ENCODE measurements around the gene LRRC18.

Gene LRRC18

DNA sequence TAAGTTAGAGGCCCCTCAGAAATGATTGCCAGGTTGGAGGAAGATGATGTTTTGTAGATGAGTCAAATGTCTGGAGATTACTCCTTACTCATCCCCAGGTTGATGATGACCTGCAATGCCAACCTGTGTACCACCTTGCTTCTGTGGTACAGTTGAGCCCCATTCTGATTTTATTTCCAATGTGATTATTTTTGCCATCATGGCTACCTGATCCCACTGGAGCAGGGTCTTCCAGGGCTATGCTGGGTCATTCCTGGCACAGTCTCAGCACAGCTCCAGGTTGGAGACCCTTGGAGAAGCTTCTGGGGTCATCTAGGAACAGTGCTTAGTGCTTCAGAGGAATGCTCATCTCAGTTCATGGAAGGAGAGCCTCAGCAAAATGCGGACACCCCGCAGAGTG is 34.3 kb downstream of the LRRC18 start:
- DNase-seq = no peak

DNA sequence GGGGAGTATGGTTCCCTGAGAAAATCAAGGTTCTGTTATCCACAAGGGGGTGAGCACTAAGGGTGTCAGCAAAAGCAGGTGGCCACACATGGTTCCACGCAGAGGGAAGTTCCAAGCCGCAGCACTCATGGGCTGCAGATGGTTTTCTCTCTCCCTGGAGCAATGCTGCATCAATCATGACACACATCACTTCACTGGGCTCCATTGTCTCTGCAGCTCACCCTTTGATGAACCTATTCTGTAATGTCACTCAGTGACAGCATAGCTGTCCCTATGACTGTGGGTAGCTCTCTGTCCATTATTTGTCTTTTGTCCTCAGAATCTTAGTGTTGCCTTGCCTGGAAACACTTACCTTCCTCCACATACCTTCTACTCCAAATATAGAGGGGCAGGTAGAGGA is 34.8 kb downstream of the LRRC18 start:
- no peak for DNase-seq

DNA sequence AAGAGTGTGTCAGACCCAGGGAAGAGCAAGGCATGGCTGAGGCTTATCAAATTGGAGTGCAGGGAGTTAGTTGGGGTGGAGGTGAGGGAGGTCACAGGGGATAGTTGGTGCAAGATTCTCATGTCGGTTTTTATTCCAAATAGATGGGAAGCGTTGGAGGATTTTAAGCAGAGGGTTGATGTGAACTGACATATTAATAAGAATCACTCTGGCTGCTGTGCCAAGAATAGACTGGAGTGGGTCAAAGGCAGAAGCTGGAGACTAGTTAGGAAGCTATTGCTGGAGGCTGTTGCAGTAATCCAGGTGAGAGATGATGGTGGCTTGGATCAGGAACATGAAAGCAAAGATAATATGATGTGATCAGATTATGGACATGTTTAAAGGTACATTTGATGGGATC is 36.5 kb downstream of the LRRC18 start:
- no peak for DNase-seq

- no peak for DNase-seq
Measured at GRCh38 chr10:48902096-48902495, 37.5 kb downstream of the LRRC18 start.

DNA sequence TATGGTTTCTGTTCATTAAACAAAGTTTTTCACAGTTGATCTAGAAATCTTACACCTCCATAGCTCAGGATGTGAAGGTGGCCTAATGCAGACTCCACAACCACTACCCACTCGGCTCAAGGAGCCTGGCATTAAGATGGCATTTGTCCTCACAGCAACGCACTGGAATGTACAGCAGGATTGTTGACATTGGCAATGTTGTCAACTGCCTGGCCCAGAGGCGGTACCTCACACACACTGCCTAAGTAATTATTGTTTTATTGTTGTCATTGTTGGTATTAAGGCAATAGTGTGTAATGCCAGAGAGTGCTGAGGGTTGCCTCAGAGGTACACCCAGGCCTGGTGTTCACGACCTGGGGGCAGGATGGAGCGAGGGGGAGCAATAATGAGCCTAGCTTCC is 38.3 kb downstream of the LRRC18 start:
- no peak for DNase-seq

GRCh38 chr10:48900371-48900801 is 39.3 kb downstream of the LRRC18 start:
- DNase-seq = peak; percentile 5

GRCh38 chr10:48899781-48900180 is 39.9 kb downstream of the LRRC18 start:
- no peak for DNase-seq

GRCh38 chr10:48898426-48898825 is 41.2 kb downstream of the LRRC18 start:
- DNase-seq = no peak

DNA sequence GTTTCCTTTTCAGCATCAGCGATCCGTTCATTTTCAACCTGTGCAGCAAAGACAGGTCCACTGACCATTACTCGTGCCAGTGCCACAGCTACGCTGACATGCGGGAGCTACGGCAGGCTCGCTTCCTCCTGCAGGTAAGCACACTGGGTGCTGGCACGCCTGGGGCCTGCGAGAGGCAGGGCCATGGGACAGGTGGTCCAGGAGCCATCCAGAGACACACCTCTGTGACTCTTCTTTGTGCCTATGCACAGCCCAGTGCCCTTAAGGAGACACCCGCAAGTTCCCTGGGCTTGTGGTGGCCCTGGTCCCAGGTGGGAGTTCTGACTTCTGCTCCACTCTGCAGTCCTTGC is 42.2 kb downstream of the LRRC18 start:
- no peak for DNase-seq

DNA sequence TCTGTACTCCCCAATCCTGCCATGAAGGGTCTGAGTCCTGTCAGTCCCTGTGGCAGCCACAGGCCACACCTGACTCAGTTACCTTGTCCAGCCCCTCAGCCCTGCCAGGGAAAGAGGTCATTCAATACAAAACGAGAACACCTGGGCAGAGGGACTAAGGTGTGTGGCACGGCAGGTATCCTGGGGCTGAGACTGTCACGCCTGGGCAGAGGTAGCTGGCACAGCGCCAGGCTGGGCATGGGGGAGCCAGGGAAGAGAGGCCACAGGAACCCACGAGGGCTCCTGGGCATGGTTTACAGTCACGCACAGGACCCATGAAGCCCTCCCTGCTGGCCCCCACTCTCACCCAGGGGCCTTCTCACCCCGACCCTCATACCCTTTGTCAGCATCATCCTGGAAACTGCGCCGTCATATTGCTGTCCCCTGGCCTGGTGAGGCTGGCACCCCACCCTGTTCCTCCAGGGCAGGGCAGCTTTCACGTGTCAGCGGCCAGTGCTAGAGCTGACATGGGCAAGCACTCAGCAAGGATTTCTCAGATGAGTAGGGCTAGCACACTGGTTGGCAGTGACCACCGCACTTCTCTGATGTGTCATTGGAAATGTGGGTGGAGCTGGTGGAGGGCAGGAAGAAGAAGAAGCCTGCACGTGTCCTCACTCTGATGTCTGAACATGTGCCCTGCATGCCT is 42.7 kb downstream of the LRRC18 start:
- DNase-seq = no peak

DNA sequence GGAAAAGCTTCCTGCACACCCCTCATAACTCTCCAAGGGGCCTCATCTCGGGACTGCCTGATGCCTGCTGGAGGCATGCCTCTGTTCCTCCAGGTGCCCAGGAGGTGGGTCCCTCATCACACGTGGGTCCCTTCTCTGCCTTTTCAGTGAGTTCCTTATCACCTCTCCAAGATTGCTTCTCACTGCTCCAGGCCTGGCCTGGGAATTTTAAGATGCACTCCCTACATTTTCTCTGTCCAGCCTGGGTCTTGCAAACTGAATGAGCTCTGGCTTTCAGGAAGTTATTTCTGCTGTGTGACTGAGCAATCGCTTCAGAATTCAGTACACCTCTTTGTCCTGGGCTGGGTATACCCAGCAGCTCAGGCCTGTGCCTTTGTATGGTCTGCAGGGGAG is 43.8 kb downstream of the LRRC18 start:
- DNase-seq = no peak

DNA sequence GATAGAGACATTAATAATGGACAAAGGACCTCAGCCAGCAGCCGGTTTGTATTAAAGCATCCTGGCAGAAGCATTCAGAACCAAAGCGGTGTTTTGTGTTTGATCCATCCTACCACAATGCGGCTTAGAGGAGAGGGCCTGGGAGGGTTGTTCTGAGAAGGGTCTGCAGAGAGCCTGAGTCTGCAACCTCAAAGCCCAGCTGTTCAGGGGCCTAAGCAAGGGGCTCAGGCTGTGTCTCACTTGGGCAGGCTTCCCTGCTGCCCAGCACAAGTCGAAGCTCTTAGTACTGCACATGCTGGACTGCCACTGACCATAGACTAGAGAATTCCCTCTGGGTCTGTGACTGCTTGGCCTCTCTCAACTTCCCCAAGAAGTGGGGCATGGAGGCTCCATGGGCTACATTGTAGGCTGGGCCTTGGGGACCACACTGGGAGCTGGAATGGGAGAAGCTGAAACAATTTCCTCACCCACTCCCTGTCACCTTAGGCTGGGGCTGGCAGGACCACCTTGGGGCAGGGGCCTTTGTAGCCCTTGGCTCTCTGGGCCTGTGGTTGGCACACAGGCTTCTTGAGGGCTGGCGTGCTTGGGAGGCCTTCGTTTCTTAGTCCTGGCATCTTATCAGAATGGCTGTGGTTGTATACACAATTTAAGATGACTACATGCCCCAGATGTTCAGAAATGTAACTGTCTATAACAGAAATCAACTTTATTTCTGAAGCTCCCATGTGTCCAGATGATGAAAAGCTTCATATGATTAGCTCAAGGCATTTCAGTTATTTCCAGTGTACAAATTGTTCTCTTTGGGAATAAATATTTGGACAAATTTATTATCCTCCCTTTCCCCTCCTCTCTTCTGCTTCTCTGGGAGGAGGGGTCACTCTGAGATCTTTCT is 44.5 kb downstream of the LRRC18 start:
- DNase-seq = no peak

DNA sequence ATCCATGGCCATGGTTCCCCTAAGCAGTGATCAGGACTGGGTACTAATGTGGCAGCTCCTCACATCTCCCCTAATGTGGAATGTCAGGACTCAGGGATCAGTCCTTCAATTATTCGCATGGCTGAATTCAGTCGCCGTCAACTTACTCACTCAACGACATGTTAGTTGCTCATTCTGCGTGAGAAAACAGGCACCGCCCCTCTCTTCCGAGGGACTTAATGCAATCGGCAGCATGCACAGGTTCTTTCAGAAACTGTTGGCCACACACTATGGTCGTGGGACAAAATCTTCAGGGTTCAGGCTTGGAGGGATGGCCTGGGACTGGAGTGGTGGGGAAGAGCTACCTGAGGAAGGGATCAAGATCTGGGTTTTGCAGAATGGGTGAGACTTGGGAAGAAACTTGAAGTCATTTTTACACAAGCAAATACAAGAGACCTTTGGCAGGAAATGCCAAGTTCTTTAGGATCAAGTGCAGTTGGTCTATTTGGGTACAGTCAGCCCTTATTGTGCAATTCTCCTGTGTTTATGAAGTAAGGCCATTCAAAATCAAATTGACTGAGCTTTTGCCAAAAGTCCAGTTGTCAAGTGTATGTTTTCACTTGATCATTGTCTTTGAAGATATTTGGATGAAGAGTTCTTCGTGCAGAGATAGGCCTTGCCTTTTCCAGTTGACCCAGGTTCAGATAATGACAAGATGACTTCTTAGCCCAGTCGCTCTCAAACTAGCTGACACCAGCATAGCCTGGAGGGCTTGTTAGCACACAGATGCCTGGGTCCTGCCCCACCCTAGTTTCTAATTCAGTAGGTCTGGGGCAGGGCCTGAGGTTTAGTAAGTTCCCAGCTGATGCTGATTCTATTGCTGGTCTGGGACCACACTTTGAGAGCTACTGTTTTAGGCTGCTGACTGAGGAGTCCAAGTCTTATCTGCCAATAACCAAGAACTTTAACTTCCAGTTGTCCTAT is 48.5 kb downstream of the LRRC18 start:
- DNase-seq = no peak

DNA sequence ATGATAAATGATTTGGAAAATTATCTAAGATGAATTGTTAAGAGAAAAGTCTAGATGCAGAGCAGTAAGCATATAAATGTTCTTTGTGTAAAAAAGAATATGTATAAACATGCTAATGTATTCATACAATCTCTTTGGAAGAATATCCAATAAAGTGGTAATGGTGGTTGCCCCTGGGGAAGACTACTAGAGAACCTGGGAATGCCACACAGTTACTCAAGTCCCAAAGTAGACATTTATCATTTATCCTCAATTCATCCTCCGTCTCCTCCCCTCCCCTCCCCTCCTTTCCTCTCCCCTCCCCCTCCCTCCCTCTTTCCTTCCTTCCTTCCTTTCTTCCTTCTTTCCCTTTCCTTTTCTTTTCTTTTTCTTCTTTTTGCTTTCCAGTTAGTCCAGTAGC is 51.7 kb downstream of the LRRC18 start:
- DNase-seq = no peak

DNA sequence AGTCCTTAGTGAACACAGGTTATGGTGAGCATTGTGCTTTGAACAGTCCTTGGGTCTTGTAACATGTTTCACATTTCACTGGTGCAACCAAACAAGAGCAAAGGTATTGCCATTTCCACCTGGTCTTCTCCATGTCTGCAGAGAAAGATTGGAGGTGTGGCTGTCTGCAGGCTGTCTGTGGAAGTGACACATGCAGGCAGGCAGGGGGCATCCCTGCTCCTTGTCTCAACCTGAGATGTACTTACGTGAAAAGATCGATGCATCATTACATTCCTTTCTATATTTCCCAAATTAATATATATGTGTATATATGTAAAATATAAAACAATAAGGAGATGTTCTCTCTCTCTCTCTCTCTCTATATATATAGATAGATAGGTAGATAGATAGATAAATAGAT is 54.3 kb downstream of the LRRC18 start:
- DNase-seq = no peak

DNA sequence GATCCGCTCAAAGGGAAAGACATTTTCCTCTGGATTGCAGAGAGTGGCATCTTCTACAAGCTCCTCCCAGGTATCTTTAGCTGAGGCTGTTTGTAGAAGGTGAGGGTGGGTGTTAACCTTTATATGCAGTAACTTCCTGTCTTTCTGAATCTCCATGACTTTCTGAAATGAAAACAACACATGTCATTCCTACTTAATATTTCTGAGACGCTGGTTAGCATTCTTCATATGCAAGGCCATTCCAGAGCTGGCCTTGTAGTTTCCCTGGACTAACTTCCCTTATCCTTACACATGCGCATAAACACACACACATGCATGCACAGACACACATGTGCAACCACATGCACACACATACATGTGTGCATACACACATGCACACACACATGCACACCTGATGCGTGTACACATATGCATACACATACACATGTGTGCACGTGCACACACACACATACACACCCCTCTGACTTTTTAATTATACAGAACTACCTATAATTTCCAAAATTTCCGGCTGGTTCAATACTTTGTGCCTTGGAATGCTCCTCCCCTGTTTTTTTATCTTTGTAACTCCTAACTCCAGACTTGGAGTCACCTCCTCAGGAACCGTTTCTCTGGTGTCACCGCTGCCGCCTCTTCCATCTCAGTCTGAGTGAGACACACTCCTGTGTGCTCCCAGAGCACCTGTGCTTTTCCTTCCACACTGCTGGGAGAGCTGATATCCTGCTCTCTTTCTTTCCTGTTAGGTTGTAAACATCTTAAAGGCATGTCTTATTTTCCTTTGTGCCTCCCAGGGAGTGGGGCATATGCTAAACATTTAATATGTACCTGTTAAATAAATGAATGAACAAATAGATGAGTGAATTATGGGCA is 55.2 kb downstream of the LRRC18 start:
- no peak for DNase-seq

DNA sequence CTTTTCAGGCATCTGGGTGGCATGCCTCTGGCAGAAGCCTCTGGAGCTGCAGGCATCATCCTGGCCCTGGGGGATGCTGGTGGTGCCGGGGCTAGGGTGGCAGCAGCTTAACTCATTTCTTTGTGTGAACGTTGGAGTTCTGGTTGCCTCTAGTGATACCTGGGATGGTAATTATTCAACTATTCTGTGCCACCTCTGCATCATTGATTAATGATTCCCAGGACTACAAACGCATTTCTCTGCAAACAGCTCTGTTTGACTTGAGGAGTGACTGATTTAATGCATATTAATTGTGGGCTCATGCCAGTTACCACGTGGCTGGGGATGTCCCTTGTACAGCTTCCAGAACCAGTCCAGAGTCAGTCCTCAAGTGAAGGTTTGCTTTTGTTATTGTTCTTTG is 55.9 kb downstream of the LRRC18 start:
- DNase-seq = no peak

- no peak for DNase-seq
Measured at GRCh38 chr10:48882881-48883280, 56.8 kb downstream of the LRRC18 start.

- DNase-seq = no peak
Measured at GRCh38 chr10:48881937-48882336, 57.7 kb downstream of the LRRC18 start.

GRCh38 chr10:48880016-48880705 is 59.5 kb downstream of the LRRC18 start:
- no peak for DNase-seq

- DNase-seq = no peak
Measured at GRCh38 chr10:48879451-48879850, 60.2 kb downstream of the LRRC18 start.

- no peak for DNase-seq
Measured at GRCh38 chr10:48878091-48878490, 61.5 kb downstream of the LRRC18 start.
